A549 (cell line): ENCODE measurements around the gene SSNA1.

Experiments
- CEBPB ChIP-seq, 2 experiments: fragments of >200 bp in 1 of 2; sonication (Bioruptor Twin) in 1 of 2; formaldehyde crosslinking in 1 of 2; IDR thresholded peaks; 2 replicates each; pipeline ENCODE4 v1.6.1; 2012 to 2016
- CHD2 ChIP-seq: fragments of 150-350 bp; IDR thresholded peaks from 2 replicates; pipeline ENCODE4 v1.6.1; 2014; ENCODE audit warnings: low read length; ENCODE audit not compliant: partially characterized antibody
- EP300 ChIP-seq, 2 experiments: fragments of >200 bp; sonication (Bioruptor Twin); formaldehyde crosslinking; IDR thresholded peaks; 2 replicates in 1 of 2; 3 replicates in 1 of 2; pipeline ENCODE4 v1.6.1; 2016 to 2017
- KDM1A ChIP-seq: fragments of 200-600 bp; sonication (generic); IDR thresholded peaks from 2 replicates; pipeline ENCODE4 v1.6.1; 2016; ENCODE audit warnings: low read depth, mild to moderate bottlenecking
- MAX ChIP-seq: IDR thresholded peaks from 2 replicates; pipeline ENCODE4 v1.6.1; 2012
- NFE2L2 ChIP-seq: fragments of 150-350 bp; conservative IDR thresholded peaks from 2 replicates; pipeline ENCODE4 v1.6.1; 2014; ENCODE audit warnings: low read length
- POLR2A ChIP-seq: IDR thresholded peaks from 2 replicates; pipeline ENCODE4 v1.6.1; 2012; ENCODE audit warnings: mild to moderate bottlenecking, low read length
- POLR2AphosphoS2 ChIP-seq: conservative IDR thresholded peaks from 2 replicates; pipeline ENCODE4 v1.6.1; 2012; ENCODE audit warnings: low read length, improper control_type of control experiment, inconsistent platforms
- RAD21 ChIP-seq, 2 experiments: fragments of >200 bp in 1 of 2; sonication (Bioruptor Twin) in 1 of 2; formaldehyde crosslinking in 1 of 2; IDR thresholded peaks in 1 of 2; conservative IDR thresholded peaks in 1 of 2; 2 replicates in 1 of 2; 3 replicates in 1 of 2; pipeline ENCODE4 v1.6.1; 2012 to 2018; ENCODE audit warnings: inconsistent platforms in 1 of 2
- REST ChIP-seq: fragments of 200-600 bp; sonication (generic); IDR thresholded peaks from 2 replicates; pipeline ENCODE4 v1.6.1; 2016; ENCODE audit warnings: antibody characterized with exemption, mild to moderate bottlenecking, moderate library complexity
- TF ChIP-seq, protein P1 (sequence below): fragments of >200 bp; sonication (Bioruptor Twin); formaldehyde crosslinking; IDR thresholded peaks from 3 replicates; pipeline ENCODE4 v1.5.1; 2016

DNA sequence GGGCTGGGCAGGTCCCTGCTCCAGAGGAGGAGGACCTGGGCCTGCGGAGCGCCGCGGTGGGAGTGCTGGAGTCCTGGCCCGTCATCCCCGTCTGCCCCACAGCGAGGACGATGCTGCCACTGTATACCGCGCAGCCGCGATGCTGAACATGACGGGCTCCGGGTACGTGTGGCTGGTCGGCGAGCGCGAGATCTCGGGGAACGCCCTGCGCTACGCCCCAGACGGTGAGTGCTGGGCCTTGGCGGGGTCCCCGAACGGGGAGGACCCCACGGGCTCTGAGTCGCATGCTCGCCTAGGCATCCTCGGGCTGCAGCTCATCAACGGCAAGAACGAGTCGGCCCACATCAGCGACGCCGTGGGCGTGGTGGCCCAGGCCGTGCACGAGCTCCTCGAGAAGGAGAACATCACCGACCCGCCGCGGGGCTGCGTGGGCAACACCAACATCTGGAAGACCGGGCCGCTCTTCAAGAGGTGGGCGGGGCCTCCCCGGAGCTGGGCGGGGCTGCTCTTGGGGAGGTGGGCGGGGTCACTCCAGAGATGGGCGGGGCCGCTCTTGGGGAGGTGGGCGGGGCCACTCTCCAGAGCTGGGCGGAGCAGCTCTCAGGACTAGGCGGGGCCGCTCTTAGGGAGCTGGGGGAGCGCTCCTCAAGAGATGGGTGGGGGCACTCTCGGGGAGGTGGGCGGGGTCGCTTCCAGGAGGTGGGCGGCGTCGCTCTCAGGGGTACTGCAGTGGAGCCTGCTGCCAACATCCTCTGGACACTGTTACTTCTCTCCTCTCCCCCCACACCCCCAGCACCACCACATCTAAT is 31.7 kb upstream of the SSNA1 start:
- TF ChIP-seq, protein P1, sequence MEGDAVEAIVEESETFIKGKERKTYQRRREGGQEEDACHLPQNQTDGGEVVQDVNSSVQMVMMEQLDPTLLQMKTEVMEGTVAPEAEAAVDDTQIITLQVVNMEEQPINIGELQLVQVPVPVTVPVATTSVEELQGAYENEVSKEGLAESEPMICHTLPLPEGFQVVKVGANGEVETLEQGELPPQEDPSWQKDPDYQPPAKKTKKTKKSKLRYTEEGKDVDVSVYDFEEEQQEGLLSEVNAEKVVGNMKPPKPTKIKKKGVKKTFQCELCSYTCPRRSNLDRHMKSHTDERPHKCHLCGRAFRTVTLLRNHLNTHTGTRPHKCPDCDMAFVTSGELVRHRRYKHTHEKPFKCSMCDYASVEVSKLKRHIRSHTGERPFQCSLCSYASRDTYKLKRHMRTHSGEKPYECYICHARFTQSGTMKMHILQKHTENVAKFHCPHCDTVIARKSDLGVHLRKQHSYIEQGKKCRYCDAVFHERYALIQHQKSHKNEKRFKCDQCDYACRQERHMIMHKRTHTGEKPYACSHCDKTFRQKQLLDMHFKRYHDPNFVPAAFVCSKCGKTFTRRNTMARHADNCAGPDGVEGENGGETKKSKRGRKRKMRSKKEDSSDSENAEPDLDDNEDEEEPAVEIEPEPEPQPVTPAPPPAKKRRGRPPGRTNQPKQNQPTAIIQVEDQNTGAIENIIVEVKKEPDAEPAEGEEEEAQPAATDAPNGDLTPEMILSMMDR, result no peak
- no peak for TF ChIP-seq CEBPB (IDR thresholded peaks at IDR 0.05)
- TF ChIP-seq RAD21 (conservative IDR thresholded peaks at IDR 0.05 in 1 of 2, IDR thresholded peaks at IDR 0.05 in 1 of 2), result no peak
- no peak for TF ChIP-seq POLR2AphosphoS2
- TF ChIP-seq CHD2, result no peak
- no peak for TF ChIP-seq NFE2L2
- no peak for TF ChIP-seq EP300 (IDR thresholded peaks at IDR 0.05)
- no peak for TF ChIP-seq KDM1A
- no peak for TF ChIP-seq POLR2A
- no peak for TF ChIP-seq REST
- TF ChIP-seq MAX, result no peak
